PC-3 (cell line): ENCODE data around the gene ANKRD23. TPM values are rescaled to one million over a fixed set of nuclear protein-coding genes. Genes with fewer than 3 reads are reported as not detected.
"Not testable (repeated sequence)": the region's sequence is repeated elsewhere in the genome, so short reads cannot be mapped to it uniquely, and the experiment has no call there.

Experiments used
- ATAC-seq: fragments of 200-7000 bp; cut with Tn5 transposase; 2 replicates; pipeline ENCODE4 v1.9.1; 2020; ENCODE audit warnings: mild to moderate bottlenecking, moderate library complexity
- BruUV-seq: library from RNA; stranded (reverse); fragments of 400-500 nt; replicated peaks from 2 replicates; lab custom pipeline; 2021; lab: Mats Ljungman, UMichigan
- CTCF ChIA-PET: fragments of 300-600 bp; sonication (Branson Sonifier 250); formaldehyde crosslinking; loops from one replicate; lab custom pipeline; 2022; ENCODE audit warnings: antibody characterized with exemption; lab: Charles Lee
- POLR2A ChIA-PET: fragments of 300-600 bp; sonication (Branson Sonifier 250); formaldehyde crosslinking; loops from one replicate; lab custom pipeline; 2022; ENCODE audit warnings: antibody characterized with exemption; ENCODE audit not compliant: unreplicated experiment; lab: Charles Lee
- DNase-seq: peaks from one replicate; pipeline ENCODE4 v3.0.0-alpha.2; 2015
- H2AFZ ChIP-seq: fragments of 300-600 bp; sonication (generic); 2 replicates; pipeline ENCODE4 v1.6.0; 2016; ENCODE audit warnings: antibody characterized with exemption, low read length
- H3F3A ChIP-seq: fragments of 300-600 bp; sonication (generic); one replicate; pipeline ENCODE4 v1.6.0; 2017; ENCODE audit warnings: antibody characterized with exemption, low read length, control low read depth, mild to moderate bottlenecking; ENCODE audit not compliant: unreplicated experiment
- H3K27ac ChIP-seq: fragments of 300-600 bp; sonication (generic); 2 replicates; pipeline ENCODE4 v1.5.1; 2016; ENCODE audit warnings: mild to moderate bottlenecking, low read length
- H3K27me3 ChIP-seq: fragments of 300-600 bp; sonication (generic); 2 replicates; pipeline ENCODE4 v1.6.1; 2016; ENCODE audit warnings: low read length, mixed read lengths
- H3K36me3 ChIP-seq: fragments of 300-600 bp; sonication (generic); 2 replicates; pipeline ENCODE4 v1.6.1; 2016; ENCODE audit warnings: low read depth, mixed run types, low read length, mixed read lengths
- H3K4me1 ChIP-seq: fragments of 300-600 bp; sonication (generic); 2 replicates; pipeline ENCODE4 v1.5.1; 2016; ENCODE audit warnings: low read length; ENCODE audit not compliant: insufficient read depth
- H3K4me2 ChIP-seq: fragments of 300-600 bp; sonication (generic); 2 replicates; pipeline ENCODE4 v1.6.0; 2016; ENCODE audit warnings: low read length
- H3K4me3 ChIP-seq: fragments of 300-600 bp; sonication (generic); 2 replicates; pipeline ENCODE4 v1.5.1; 2016; ENCODE audit warnings: mild to moderate bottlenecking, low read length, mixed read lengths
- H3K79me2 ChIP-seq: fragments of 300-600 bp; sonication (generic); 2 replicates; pipeline ENCODE4 v1.6.1; 2017; ENCODE audit warnings: low read length, mixed read lengths
- H3K9ac ChIP-seq: fragments of 300-600 bp; sonication (generic); 2 replicates; pipeline ENCODE4 v1.6.0; 2016; ENCODE audit warnings: mild to moderate bottlenecking, low read length
- H3K9me2 ChIP-seq: fragments of 300-600 bp; sonication (generic); replicated peaks from 2 replicates; pipeline ENCODE4 v1.6.1; 2016; ENCODE audit warnings: mixed run types, low read length, mixed read lengths
- H3K9me3 ChIP-seq: fragments of 300-600 bp; sonication (generic); 2 replicates; pipeline ENCODE4 v1.6.1; 2016; ENCODE audit warnings: low read length, mixed read lengths
- H4K20me1 ChIP-seq: fragments of 300-600 bp; sonication (generic); 2 replicates; pipeline ENCODE4 v1.6.1; 2016; ENCODE audit warnings: low read length, mixed read lengths
- CTCF ChIP-seq: fragments of 300-600 bp; sonication (generic); conservative IDR thresholded peaks from 2 replicates; pipeline ENCODE4 v1.5.1; 2017; ENCODE audit warnings: antibody characterized with exemption, low read depth, mild to moderate bottlenecking, low read length
- EZH2 ChIP-seq: fragments of 300-600 bp; sonication (generic); IDR thresholded peaks from one replicate; pipeline ENCODE4 v1.6.1; 2017; ENCODE audit warnings: antibody characterized with exemption, mild to moderate bottlenecking, low read length; ENCODE audit not compliant: unreplicated experiment
- EZH2phosphoT487 ChIP-seq: fragments of 300-600 bp; sonication (generic); IDR thresholded peaks from 2 replicates; pipeline ENCODE4 v1.6.1; 2018; ENCODE audit warnings: mild to moderate bottlenecking, antibody characterized with exemption, low read length, borderline replicate concordance
- intact Hi-C: fragments of 100-400 bp; cut with micrococcal nuclease; formaldehyde crosslinking; loops from 2 replicates; pipeline ENCODE4 v1.9.0; 2023
- total RNA-seq: library from RNA; depleted of rRNA; stranded (reverse); fragments of >200 nt; gene quantifications from 2 replicates; pipeline ENCODE4 v1.2.3, GENCODE V29; 2014

ANKRD23 gene
- total RNA-seq, 1 experiment from 2014 or later: 8.2 TPM

DNA sequence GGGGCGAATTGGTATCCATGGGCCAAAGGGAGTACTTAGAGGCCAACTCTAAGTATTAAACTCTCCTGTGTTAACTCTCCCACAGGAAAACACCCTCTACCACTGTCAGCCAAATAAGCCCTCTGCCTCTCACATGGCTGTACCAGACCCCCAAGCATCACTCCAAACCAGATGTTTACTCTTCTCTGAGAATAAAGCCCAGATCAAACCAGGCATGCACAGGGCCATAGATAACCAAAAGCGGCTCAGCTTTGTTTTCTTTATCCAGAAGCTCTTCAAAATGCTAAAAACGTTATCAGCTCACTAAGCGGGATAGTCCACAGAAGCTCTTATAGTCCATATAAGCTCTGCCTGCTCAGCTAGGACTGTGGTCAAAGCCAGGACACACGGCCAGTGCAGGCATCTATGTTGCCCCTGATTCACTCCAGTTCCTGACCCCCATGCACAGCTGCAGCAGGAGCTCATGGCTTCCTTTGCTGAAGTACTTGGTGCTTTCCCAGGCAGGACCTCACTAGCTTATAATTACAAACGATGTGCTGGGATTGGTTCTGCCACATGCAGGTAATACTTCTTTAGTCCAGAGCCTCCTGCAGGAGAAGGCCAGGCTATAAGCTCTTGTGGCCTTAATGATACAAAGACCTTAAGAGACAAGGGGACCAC lies 47.0 kb upstream of the ANKRD23 start:
- Histone ChIP-seq H3K79me2 (no peaks in the 10 kb centered on the region), H3K27ac (no peak overlapping the region), H3K36me3 (no peaks in the 10 kb centered on the region), H3K4me1 (peaks cover 50% of the 10 kb centered on the region), H3K9ac (no peak overlapping the region), H3K27me3 (no peaks in the 10 kb centered on the region), H2AFZ (no peak overlapping the region), H3K9me3 (no peaks in the 10 kb centered on the region), H3K4me3 (no peak overlapping the region), H3K4me2 (no peak overlapping the region), H3F3A (no peaks in the 10 kb centered on the region), H4K20me1 (no peaks in the 10 kb centered on the region), H3K9me2 (no peaks in the 10 kb centered on the region)
- CTCF ChIA-PET: no interaction called here
- POLR2A ChIA-PET: no interaction called here
- DNase-seq (no peak), ATAC-seq (no peak)
- TF ChIP-seq EZH2: no peak
- TF ChIP-seq CTCF: no peak
- TF ChIP-seq EZH2phosphoT487: no peak
- BruUV-seq: no TSS peak
- intact Hi-C loops: no loop called here

DNA sequence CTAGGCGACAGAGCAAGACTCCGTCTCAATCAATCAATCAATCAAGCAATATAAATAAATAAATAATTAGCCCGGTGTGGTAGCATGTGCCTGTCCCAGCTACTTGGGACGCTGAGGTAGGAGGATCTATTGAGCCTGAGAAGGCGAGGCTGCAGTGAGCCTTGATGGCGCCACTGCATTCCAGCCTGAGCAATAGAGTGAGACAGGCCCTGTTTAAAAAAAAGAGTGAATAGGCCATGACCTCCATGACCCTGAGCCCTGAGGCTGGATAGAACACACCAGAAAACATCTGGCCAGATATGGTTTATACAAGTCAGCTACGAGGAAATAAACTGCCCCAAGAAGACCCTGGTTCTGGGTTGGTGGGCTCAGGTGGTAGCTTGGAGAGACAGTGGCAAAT lies 46.4 kb upstream of the ANKRD23 start:
- POLR2A ChIA-PET: no interaction called here
- CTCF ChIA-PET: no interaction called here
- Histone ChIP-seq H3K4me1 (peaks cover 50% of the 10 kb centered on the region), H3K9ac (no peak overlapping the region), H3K9me3 (no peaks in the 10 kb centered on the region), H3K4me3 (no peak overlapping the region), H3F3A (no peaks in the 10 kb centered on the region), H3K9me2 (no peaks in the 10 kb centered on the region), H4K20me1 (no peaks in the 10 kb centered on the region), H3K27me3 (no peaks in the 10 kb centered on the region), H3K27ac (no peak overlapping the region), H3K36me3 (no peaks in the 10 kb centered on the region), H3K79me2 (no peaks in the 10 kb centered on the region), H3K4me2 (no peak overlapping the region), H2AFZ (no peak overlapping the region)
- DNase-seq (no peak), ATAC-seq (no peak)
- intact Hi-C loops: no loop called here
- no TSS peak for BruUV-seq
- TF ChIP-seq CTCF (no peak), EZH2phosphoT487 (no peak), EZH2 (no peak)

- BruUV-seq, H3K4me3 ChIP-seq, H3K9ac ChIP-seq, H3K27ac ChIP-seq, intact Hi-C loops, CTCF ChIA-PET, ATAC-seq, H4K20me1 ChIP-seq, DNase-seq, H3K27me3 ChIP-seq, H3F3A ChIP-seq, H2AFZ ChIP-seq, H3K9me2 ChIP-seq, H3K4me2 ChIP-seq, H3K79me2 ChIP-seq, H3K36me3 ChIP-seq, POLR2A ChIA-PET, H3K9me3 ChIP-seq: not testable (repeated sequence)
- H3K4me1 ChIP-seq: peaks cover 53% of the 10 kb centered on the region
These were observed 45.7 kb upstream of the ANKRD23 start for GRCh38 chr2:96889502-96889901.
